Measurements from ENCODE around the gene ST8SIA2.

Gene ST8SIA2

DNA sequence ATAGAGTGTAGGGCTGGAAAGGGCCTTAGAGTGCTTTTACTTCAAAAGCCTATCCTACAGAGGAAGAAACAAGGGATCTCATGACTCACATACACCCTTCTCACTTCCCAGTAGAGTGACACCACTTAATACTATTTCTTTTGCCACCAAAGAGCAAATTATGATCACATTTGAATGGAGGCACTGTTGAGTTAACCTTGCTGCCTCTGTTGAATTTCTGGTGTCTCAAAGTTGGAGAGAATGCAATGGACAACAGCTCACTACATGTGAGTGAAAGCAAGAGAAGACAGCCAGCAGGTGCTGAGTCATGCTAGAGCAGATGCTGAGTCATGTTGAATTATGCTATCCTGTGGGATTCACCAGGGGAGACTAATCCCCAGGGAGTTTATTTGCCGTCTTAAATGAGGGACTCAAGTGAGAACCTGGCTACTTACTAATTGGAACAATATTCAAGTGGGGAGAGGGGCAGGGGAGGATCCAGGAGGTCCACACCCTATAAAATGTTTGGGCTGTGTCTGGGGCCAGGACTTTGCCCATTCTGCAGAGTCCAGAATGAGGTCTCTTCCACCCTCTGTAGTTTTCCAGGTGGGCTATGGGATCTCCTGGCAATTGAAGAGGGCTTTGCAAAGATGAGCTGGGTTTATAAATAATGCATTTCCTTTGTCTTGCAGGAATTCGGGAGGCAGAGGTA, 35.8 kb downstream of the ST8SIA2 start:
- TF ChIP-seq, protein P1, sequence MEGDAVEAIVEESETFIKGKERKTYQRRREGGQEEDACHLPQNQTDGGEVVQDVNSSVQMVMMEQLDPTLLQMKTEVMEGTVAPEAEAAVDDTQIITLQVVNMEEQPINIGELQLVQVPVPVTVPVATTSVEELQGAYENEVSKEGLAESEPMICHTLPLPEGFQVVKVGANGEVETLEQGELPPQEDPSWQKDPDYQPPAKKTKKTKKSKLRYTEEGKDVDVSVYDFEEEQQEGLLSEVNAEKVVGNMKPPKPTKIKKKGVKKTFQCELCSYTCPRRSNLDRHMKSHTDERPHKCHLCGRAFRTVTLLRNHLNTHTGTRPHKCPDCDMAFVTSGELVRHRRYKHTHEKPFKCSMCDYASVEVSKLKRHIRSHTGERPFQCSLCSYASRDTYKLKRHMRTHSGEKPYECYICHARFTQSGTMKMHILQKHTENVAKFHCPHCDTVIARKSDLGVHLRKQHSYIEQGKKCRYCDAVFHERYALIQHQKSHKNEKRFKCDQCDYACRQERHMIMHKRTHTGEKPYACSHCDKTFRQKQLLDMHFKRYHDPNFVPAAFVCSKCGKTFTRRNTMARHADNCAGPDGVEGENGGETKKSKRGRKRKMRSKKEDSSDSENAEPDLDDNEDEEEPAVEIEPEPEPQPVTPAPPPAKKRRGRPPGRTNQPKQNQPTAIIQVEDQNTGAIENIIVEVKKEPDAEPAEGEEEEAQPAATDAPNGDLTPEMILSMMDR (conservative IDR thresholded peaks at IDR 0.05; ENCODE audit: low read depth, low read length), result no peak
- DNase-seq (ENCODE audit: low read depth), result peak; percentile 46
- H3K4me3 ChIP-seq (ENCODE audit: low read length), result no peak overlapping the region

GRCh38 chr15:92430069-92430440, 36.4 kb downstream of the ST8SIA2 start:
- TF ChIP-seq, protein P1 (conservative IDR thresholded peaks at IDR 0.05; ENCODE audit: low read depth, low read length), result no peak
- DNase-seq (ENCODE audit: low read depth), result no peak

GRCh38 chr15:92435145-92435544, 41.5 kb downstream of the ST8SIA2 start:
- TF ChIP-seq, protein P1 (conservative IDR thresholded peaks at IDR 0.05; ENCODE audit: low read depth, low read length), result no peak
- no peak overlapping the region for H3K4me3 ChIP-seq (ENCODE audit: low read length)
- DNase-seq (ENCODE audit: low read depth), result no peak

More at GRCh38 chr15:92430069-92430440, 36.4 kb downstream of the ST8SIA2 start:
- no peak overlapping the region for H3K4me3 ChIP-seq (ENCODE audit: low read length)

GRCh38 chr15:92438471-92438870, 44.8 kb downstream of the ST8SIA2 start:
- no peak overlapping the region for H3K4me3 ChIP-seq (ENCODE audit: low read length)
- TF ChIP-seq, protein P1 (conservative IDR thresholded peaks at IDR 0.05; ENCODE audit: low read depth, low read length), result no peak
- DNase-seq (ENCODE audit: low read depth), result no peak

GRCh38 chr15:92443381-92443780, 49.7 kb downstream of the ST8SIA2 start:
- no peak overlapping the region for H3K4me3 ChIP-seq (ENCODE audit: low read length)
- DNase-seq (ENCODE audit: low read depth), result no peak
- TF ChIP-seq, protein P1 (conservative IDR thresholded peaks at IDR 0.05; ENCODE audit: low read depth, low read length), result no peak

DNA sequence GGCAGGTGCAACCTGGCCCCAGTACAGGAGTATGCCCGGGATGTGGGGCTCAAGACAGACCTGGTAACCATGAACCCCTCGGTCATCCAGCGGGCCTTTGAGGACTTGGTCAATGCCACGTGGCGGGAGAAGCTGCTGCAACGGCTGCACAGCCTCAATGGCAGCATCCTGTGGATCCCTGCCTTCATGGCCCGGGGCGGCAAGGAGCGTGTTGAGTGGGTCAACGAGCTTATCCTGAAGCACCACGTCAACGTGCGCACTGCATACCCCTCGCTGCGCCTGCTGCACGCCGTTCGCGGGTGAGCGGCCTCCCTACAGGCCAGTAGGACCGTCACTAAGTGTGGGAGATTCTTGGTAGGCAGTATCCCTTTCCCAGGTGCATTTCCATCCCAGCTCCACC, 51.0 kb downstream of the ST8SIA2 start:
- H3K4me3 ChIP-seq (ENCODE audit: low read length), result no peak overlapping the region
- no peak for DNase-seq (ENCODE audit: low read depth)
- TF ChIP-seq, protein P1 (conservative IDR thresholded peaks at IDR 0.05; ENCODE audit: low read depth, low read length), result no peak

- no peak overlapping the region for H3K4me3 ChIP-seq (ENCODE audit: low read length)
- DNase-seq (ENCODE audit: low read depth), result no peak
- TF ChIP-seq, protein P1 (conservative IDR thresholded peaks at IDR 0.05; ENCODE audit: low read depth, low read length), result no peak
These were observed 54.7 kb downstream of the ST8SIA2 start for GRCh38 chr15:92448370-92448769.

Measured in retinal pigment epithelial cell (primary cell).